Dedifferentiated amniotic fluid mesenchymal stem cell (primary cell): ENCODE data around the gene GOLT1A.
"Not testable (repeated sequence)": the region's sequence is repeated elsewhere in the genome, so short reads cannot be mapped to it uniquely, and the experiment has no call there.

Experiments used
- DNase-seq: peaks from one replicate; pipeline ENCODE4 v3.0.0-alpha.2; 2016; ENCODE audit errors: extremely low spot score

GOLT1A gene

GRCh38 chr1:204248954-204249353 lies 35.2 kb upstream of the GOLT1A start:
- DNase-seq, result no peak

DNA sequence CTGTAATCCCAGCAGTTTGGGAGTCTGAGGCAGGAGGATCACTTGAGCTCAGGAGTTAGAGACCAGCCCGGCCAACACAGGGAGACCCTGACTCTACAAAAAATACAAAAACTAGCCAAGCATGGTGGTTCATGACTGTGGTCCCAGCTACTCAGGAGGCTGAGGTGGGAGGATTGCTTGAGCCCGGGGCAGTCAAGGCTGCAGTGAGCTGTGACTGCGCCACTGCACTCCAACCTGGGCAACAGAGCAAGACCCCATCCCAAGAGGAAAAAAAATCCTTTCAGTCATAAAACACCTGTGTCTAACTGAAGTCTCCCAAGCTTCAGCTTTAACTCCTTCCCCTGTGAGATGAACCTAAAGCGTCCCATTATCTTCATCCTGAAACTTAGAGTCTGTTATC lies 33.1 kb upstream of the GOLT1A start:
- DNase-seq, result no peak

GRCh38 chr1:204242920-204243319 lies 29.1 kb upstream of the GOLT1A start:
- DNase-seq, result no peak

- DNase-seq, result no peak
Measured at GRCh38 chr1:204241914-204242313, 28.1 kb upstream of the GOLT1A start.

GRCh38 chr1:204241050-204241449 lies 27.3 kb upstream of the GOLT1A start:
- DNase-seq, result no peak

- no peak for DNase-seq
Measured at GRCh38 chr1:204240233-204240632, 26.4 kb upstream of the GOLT1A start.

DNA sequence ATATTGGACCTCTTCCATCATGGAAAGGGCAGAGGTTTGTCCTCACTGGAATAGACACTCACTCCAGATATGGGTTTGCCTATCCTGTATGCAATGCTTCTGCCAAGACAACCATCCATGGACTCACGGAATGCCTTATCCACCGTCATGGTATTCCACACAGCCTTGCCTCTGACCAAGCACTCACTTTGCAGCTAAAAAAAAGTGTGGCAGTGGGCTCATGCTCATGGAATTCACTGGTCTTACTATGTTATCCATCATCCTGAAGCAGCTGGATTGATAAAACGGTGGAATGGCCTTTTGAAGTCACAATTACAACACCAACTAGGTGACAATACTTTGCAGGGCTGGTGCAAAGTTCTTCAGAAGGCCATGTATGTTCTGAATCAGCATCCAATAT lies 25.6 kb upstream of the GOLT1A start:
- not testable (repeated sequence) for DNase-seq

- not testable (repeated sequence) for DNase-seq
Measured at GRCh38 chr1:204238520-204238919, 24.7 kb upstream of the GOLT1A start.

DNA sequence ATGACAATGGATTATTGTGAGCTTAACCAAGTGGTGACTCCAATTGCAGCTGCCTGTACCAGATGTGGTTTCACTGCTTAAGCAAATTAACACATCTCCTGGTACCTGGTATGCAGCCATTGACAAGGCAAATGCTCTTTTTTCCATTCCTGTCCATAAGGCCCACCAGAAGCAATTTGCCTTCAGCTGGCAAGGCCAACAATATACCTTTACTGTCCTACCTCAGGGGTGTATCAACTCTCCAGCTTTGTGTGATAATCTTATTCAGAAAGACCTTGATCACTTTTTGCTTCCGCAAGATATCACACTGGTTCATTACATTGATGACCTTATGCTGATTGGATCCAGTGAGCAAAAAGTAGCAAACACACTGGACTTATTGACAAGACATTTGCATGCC lies 23.7 kb upstream of the GOLT1A start:
- DNase-seq, result not testable (repeated sequence)

- DNase-seq, result peak; percentile 39
Measured at GRCh38 chr1:204232526-204232925, 18.7 kb upstream of the GOLT1A start.

- no peak for DNase-seq
Measured at GRCh38 chr1:204230211-204230610, 16.4 kb upstream of the GOLT1A start.

GRCh38 chr1:204228896-204229295 lies 15.1 kb upstream of the GOLT1A start:
- DNase-seq, result no peak

DNA sequence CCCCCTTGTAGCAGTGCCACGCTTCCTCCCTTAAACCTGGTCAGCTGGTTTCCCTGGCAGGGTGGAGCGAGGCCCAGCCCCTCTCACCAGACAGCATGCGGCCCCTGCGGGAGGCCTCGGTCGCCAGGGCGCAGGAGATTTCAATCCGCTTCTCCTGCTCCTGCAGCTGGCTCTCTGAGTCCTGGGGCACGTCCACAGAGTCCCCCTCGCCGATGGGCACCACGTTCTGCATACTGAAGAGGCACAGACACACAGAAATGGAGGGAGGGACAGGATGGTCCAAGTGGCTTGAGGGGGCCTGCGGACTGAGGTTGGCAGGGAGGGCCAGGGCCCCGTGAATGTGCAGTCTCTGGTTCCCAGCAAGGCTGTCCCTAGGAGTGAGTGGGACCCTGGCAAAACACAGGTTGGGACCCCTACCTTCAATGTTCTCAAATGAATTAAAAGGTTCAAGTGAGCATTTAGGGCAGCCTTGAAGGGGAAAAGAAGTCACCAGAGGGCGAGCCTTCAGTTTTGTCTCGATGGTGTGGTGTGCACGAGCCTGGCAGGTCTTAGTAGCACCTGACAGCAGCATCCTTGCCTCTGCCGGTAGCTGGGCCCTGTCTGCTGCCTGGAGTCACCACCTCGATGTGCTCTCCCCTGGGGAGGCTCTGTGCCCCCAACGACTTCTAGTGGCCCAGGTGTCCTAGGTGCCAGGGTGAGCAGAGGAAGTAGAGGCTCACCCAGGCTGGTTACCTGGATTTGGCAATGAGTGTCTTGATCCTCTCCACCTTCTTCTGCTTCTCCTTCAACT lies 14.4 kb upstream of the GOLT1A start:
- no peak for DNase-seq

GRCh38 chr1:204227351-204227750 lies 13.6 kb upstream of the GOLT1A start:
- DNase-seq, result no peak

DNA sequence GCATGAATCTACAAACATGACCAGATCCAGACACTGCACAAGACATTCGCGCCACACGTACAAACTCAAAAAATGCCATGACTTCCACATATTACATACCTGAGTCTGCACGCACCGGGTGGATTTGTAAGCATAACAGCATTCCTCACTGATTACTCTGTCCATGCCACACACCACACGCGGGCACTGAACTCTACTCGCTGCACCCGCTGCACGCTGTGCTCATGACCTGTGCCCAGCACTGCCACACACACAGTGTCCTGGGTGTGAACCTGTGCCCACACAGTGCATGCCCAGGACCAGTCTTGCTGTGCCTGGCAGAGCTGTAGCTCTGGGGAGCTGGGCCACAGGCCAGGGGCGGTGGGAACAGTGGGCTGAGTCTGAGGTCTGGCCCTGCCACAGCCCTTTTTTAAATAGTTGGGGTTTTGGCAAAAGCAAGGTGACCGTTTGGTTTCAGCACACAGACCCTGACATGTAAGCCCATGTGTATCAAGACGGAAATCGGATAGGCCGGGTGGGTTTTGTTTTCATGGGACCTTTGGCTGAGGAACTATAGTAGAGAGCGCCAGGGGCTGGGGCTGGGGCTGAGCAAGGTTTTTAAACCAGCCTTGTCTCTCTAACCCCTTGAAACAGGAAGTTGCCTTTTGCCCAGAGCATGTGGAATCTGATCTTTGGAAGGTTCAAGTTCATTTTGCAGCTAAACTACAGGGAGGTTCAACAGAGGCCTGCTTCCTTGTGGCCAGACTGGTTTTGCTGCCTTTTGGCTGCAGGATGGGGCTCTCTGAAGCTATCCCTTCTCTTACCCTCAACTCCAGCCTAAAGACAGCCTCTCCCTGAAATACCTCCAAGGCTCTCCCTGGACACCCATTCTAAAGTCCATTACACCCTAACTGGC lies 12.3 kb upstream of the GOLT1A start:
- DNase-seq, result no peak

GRCh38 chr1:204224655-204225054 lies 10.9 kb upstream of the GOLT1A start:
- no peak for DNase-seq

DNA sequence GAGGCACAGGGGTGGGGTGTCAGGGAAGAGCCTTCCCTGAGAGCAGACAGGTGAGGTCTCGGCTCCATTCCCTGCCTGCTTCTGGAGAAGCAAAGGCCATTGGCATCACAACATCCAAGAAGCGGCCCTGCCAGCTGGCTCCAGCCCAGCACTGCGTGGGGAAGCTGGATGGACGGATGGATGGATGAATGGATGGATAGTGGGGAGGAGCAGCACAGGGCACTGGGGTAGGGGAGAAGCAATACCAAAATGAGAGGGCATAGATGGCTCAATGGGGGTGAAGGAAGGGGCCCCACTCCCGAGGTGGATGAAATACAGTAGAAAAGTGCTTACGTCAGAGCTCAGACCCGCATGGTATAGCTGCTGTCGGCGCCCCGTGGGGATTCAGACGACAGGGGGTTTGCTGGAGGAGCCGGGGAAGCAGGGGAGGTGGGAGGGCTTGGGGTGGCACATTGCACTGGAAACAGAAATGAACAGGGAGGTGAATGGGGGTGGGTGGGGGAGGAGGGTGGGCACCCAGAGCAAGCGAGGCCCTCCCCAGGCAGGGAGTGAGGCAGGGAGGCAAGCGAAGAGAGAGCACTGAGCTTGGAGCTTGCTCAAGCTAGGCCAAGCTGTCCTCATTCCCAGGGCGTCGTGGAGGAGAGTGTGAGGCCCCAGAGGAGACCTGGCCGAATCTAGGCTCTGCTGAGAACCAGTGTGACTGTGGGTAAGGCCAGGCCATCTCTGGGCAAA lies 9.5 kb upstream of the GOLT1A start:
- no peak for DNase-seq

DNA sequence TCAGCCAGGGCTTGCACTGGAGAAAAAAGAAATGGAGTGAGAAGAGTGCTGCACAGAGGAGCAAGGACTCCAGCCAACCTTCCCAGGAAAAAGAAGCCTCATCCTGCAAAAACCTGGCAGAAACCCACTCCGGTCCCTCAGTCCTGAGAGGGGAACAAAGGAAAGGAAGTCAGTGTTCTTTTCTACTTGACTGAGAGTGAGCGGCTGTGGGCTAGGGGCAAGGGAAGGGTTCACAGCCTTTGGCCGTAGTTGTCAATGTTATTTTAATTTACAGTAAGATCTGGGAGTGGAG lies 8.9 kb upstream of the GOLT1A start:
- DNase-seq, result no peak

GRCh38 chr1:204222006-204222763 lies 8.4 kb upstream of the GOLT1A start:
- no peak for DNase-seq

GRCh38 chr1:204221271-204221670 lies 7.5 kb upstream of the GOLT1A start:
- DNase-seq, result no peak

GRCh38 chr1:204219971-204220616 lies 6.3 kb upstream of the GOLT1A start:
- no peak for DNase-seq
